SIG-M5 (cell line): ENCODE results near the gene PSMD11.
"Not testable (repeated sequence)": the region's sequence is repeated elsewhere in the genome, so short reads cannot be mapped to it uniquely, and the experiment has no call there.

Experiments used
- DNase-seq: peaks from one replicate; lab custom pipeline; 2025; lab: John Stamatoyannopoulos, UW

PSMD11 gene

DNA sequence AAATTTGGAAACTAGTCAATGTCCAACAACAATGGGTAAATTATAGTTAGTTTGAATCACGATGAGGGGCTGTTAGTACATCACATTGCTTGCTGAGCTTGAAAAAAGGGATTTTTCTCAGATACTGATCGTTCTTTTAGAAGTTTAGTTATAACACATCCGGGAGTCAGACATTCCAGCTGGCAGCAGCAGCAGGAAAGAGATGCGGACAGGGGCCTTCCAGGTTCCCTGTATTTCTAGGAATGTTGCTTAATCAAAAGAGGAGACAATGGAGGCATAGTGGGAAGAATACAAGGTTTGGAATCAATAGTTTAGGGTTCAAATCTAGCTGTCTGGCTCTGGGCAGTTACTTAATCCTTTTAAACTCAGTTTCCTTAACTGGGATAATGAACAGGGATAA is 70.3 kb downstream of the PSMD11 start:
- no peak for DNase-seq

DNA sequence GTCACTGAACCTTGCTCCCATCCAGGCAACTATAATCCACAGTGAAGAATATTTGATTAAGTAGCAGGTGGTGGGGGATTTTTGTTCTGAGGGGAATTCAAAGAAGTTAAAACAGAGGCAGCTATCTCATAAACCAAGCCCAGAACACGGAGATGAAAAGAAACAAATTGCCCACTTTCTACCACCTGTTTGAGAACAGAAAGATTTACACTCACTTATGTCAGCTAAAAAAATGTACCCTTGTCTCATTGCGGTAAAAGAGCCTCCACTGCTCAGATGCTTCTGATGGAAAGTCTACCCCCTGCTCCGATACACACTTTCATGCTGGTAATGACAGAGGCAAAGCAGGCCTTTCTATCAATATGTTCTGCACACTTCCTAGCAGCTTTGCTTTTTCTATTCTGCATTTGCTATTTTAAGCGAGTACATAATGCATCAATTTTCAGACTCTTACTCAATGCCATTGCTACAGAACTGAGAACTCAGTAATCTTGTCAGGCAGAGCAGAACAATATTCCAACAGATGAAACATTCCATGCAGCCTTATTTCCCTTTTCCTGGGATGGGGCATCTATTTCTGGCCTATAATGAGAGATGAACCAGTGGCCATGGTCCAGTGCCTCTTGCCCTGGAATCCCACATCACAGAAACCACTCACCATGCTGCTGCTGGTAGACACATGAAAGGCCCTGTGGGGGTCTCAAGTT is 71.5 kb downstream of the PSMD11 start:
- no peak for DNase-seq

DNA sequence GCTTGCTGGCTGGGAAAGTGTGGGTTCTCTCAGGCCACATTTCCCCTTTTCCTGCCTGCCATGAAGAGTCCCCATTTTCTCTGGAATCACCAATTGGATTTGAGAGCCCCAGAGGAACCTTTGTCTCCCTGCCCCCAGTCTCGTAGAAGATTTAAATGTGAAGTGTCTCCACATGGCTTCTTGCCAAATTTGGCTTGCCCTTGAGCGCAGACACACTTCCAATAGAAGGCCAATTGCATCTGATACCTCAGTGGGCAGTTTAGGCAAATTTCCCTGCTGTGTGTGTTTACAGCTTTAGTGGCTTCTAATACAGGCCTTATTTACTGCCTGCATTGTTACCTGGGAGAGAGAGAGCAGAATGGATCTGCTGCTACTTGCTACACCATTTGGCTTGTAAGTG is 72.1 kb downstream of the PSMD11 start:
- DNase-seq = no peak

DNA sequence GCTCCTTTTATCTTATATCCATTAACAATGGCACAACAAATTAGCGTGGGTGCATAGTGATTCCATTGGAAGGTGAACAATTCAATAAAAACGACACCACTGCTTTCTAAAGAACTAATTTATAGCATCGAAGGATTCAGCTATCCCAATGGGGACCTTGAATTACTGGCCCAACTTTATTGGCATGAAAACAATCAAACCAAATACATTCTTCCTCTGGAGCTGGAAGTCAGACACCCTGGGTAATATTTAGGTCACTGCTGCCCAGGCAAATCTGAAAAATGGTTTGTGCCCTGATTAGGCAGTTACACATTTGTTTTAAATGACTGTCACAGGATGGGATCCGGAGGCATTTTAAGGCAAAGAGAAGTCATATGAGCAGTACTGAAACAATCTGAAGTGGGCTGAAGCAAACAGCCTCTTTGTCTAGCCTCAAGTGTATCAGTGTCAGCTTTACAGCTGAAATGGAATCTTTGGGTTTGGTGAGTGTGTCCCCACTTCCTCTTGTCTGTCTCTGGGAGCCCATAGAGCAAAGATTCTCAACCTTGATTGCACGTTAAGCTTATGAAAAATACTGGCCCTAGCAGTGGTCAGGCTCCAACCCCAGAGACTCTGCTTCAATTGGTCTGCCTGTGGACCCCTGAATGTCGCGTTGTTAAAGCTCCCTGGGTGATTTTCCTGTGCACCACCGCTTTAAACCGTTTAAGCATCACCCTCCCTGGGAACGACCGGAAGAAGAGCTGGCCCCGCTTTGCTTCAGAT is 72.8 kb downstream of the PSMD11 start:
- DNase-seq = no peak

DNA sequence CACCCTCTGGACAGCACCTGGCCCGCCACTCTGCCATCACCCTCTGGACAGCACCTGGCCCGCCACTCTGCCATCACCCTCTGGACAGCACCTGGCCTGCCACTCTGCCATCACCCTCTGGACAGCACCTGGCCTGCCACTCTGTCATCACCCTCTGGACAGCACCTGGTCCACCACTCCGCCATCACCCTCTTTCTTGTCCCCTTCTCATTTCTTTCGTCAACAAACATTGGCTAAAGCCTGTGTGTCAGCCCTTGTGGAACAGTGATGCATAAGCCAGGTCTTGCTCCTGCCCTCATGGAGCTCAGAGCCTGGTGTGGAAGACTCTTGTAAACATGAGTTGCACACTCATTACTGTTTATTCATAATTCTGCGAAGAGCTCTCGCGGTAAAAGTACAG is 73.7 kb downstream of the PSMD11 start:
- DNase-seq = no peak

DNA sequence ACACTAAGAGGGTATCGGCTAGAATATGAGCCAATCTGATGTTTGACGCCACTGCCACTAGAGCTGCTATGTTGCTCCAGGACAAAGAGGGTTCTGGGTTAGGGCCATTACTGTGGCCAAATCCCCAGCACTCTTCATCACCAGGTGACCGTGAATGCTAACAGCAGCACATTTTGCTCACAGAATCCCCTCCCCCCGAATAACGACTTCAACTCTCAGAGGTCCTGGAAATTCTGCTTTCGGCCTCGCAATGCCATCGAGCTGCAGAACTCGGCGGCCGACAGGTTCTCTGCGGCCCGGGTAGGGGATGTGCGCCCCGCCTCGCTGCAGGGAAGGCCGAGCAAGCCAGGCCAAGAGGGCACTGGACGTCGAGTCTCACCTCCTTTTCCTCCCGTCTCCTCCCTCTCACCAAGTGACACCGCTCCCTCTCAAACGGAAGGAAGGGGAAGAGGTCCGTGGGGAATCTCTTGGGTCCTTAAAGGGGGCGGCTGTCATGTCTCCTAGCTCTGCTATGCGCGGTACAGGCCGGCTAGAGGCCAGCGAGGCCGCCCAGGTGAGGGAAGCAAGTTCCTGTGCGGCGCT is 74.4 kb downstream of the PSMD11 start:
- no peak for DNase-seq

DNA sequence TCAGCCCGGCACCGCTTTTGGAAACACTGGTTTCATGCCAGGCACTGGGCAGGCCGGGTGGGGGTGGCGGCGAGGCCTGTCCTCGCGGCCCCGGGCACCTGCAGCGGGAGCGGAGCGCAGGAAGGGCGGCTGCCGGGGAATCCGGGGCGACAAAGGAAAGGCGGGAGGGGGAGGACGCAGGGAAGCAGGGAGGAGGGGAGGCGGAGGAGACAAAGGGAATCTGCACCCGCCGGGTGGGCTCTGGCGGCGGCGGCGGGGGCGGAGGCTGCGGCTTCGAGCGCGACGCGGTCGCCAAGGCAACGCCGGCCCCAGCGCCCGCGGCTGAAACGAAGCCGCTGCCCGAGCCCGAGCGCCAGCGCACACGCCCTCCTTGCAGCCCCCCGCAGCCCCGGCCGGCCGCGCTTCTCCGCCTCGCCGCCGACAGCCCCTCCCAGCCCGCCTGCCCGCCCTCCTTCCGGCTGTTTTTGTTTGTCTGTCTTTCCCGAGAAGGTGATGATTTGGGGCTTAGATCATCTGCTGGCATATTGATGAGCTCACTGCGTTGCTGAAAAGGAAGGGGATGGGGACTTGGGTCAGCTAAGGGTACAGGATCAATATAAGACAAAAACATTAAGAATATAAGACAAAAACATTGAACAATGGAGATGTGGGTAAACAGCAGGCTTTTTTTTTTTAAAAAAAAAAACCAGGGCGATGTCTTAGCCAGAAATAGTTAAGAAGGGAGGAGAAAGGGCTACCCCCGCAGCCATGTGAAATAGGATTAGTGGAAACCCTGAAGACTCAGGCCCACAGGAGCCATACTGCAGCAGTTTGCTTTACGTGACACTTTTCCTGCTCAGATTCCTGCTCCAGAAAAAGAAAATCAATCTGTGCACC is 75.2 kb downstream of the PSMD11 start:
- no peak for DNase-seq

DNA sequence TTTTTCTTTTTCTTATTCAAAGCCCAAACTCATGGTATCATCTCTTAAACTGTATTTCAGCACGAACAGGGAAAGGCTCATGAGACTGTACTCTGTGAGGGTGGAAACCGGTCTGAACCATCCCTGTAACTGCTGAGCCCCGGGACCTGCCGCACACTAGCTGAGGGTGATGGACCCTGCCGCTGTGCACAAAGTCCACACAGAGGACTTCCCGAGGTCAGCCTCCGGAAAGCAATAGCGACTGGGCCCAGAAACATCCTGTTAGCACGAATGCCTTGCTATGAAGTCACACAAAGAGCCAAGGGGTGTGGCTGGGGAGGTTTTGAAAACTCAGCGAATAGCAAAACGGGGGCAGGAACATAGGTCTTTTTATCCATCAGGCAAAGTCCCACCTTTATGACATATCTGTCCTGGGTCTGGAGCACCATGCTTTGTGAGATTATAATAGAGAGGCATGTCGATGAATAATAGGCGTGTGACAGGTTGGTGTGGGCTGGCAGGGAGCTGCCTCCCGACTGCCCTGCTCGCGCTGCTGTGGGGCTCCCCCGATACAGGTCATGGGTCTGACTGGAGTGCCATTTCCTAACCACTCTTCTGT is 75.9 kb downstream of the PSMD11 start:
- no peak for DNase-seq

DNA sequence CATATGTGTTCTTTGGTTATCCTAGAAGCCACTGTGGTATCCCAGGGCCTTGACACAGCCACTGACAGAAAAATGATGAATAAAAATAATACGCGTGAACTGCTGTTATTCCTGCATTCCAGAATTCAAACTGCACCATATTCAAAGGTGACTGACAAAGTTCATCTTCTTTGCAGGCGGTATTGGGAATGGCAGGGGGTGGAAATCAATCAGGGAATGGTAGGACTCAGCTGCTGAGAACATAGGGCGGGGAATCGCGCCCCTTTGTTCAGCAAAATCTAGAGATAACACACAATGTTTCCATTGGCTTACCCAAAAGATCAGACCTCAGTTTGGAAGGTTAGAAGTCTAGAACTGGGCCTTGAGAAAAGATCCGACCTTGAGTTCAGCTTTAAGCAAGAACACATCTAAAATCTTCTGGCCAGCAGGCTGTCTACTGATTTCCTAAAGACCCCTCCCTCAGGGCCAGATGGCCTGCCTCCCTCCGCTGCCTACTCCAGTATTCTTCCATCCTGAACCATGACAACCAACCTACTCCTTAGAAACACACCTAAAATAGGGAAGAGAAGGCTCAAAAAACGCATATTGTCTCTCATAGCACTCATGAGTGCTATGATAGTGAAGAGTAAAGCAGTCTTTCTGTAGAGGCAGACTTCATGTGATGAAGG is 76.6 kb downstream of the PSMD11 start:
- no peak for DNase-seq

DNA sequence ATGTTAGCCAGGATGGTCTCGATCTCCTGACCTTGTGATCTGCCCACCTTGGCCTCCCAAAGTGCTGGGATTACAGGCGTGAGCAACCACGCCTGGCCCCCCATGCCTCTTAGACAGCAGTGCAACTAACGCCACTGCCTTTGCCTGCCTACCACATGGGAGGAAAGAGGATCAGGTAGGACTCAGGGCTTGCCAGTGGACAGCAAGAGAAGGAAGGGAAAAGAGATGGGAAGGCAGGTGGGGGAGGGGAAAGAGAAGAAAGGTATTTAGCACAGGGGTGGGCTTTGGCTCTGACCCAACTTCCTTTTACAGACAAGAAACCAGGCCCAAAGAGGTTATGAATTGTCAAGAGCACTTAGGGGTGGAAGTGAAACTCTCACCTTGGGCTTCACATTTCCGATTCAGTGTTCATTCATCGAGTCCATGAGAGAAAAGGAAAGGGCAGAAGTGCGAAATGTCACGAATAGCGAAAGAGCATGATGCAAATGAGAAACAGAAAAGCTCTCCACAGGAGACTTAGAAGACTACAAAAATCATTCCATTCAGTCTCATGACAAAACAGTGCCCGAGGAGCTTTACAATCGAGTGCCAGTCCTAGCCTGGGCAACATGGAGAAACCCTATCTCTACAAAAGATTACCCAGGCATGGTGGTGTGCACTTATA is 78.8 kb downstream of the PSMD11 start:
- no peak for DNase-seq

DNA sequence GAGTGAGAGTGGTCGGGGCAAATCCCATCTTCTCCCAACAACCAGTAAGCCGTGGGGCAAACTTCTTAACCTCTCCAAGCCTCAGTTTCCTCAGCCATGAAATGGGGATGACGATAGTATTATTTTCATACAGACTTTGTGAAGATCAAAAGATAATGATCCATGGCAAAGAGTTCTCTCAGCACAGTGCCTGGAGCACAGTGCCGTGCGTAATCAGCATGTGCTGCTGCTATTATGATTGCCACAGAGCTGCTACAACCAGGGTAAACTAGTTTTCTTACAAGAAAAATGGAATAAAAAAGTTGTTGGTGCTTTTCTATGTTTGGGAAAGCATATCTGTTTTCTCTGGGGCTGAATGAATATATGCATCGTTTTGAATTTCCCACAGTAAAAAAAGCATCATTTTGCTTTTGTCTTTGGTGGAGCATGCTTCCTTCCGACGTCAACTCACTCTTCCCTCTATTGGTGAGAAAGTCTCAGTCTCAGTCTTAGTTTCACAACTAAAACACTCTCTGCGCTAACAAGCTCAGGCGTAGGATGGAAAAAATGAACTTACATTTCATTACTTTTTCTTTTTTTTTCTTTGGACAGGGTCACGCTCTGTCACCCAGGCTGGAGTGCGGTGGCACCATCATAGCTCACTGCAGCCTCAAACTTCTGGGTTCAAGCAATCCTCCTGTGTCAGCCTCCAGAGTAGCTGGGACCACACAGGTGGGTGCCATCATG is 79.7 kb downstream of the PSMD11 start:
- DNase-seq = no peak

DNA sequence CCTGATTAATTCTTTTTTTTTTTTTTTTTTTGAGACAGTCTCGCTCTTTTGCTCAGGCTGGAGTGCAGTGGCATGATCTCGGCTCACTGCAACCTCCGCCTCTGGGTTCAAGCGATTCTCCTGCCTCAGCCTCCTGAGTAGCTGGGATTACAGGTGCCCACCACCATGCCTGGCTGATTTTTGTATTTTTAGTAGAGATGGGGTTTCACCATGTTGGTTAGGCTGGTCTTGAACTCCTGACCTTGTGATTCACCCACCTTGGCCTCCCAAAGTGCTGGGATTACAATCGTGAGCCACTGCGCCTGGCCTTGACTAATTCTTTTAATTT is 80.2 kb downstream of the PSMD11 start:
- not testable (repeated sequence) for DNase-seq

DNA sequence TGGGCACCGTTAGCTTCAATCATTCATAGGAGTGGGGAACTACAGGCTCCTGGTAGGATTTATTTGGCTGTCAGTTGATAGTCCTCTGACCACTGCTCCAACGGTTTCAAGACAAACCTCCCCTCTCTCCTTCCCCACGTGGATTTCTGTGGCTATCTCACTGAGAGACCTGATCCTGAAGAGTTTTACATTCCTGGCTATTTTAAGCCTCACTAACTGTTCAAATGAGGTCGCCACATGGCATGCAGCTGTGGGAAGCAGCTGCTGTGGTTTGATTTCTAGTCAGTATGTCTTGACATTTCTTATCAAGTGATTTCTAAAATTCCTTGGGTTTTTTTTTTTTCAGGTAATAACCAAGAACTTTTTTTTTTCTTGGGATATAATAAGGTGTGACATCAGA is 80.8 kb downstream of the PSMD11 start:
- no peak for DNase-seq

DNA sequence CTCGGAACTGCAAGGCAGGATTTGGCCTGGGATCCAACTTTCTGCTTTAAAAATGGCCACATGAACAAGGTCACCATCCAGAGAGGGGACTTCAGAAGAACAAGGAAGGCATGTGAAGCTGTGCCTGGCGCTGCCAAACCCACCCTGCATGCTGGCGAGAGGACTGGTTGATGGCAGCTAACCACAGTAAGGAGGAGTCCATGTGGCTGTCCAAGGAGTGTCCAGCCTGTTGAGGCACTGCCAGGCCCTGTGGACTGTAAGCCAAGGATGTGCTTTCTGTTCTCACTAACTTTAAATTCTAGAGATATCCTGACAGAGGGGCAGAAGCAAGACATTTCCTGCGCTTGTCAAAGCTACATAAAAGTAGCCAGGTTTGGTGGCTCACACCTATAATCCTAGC is 82.8 kb downstream of the PSMD11 start:
- DNase-seq = no peak

DNA sequence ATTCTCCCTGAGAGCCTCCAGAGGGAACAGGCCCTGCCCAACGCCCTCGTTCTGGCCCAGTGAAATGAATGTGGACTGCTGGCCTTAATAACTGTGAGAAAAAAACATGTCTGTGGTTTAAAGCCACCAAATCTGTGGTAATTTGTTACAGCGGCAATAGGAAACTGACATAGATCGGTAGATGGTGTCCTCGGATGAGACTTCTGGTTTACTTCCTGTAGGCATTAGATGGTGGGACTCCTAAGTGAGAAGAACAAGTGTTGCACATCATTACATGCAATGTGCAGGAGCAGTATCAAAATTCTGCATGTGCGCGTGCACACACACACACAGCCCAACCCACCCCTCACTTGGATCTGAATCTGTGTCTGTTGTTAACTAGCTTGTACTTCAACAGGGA is 84.5 kb downstream of the PSMD11 start:
- DNase-seq = no peak

DNA sequence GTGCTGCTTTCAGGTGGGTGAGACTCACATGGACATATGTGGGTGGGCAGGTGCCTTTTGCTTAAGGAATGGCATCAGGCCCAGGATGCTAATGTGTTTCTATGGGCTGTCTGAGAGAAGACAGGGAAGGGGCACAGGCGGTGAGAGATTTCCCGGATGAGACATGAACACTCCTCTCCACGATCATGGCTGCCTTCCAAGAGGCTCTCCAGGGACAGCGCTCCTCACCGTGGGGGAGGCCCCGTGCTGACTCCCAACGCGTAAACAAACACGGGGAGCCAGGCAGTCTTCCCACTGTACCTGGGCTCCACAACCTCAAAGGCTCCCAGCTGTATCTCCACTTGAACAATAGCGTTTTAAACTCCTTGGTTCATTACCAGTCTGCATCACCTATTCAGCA is 85.3 kb downstream of the PSMD11 start:
- DNase-seq = no peak
